ENCODE measurements around the gene CDCA3.
"Not testable (repeated sequence)": the region's sequence is repeated elsewhere in the genome, so short reads cannot be mapped to it uniquely, and the experiment has no call there.

The CDCA3 gene

DNA sequence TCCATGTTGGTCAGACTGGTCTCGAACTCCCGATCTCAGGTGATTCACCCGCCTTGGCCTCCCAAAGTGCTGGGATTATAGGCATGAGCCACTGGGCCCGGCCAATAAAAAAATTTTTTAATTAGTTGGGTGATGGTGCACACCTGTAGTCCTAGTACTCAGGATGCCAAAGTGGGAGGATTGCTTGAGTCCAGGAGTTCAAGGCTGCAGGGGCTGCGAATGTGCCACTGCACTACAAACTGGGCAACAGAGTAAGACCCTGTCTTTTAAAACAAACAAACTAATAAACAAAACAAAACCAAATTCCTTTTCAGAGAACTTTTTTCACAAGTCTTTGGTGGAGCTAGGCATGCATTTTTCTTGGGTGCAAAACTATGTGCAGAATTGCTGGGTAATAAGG, 32.2 kb upstream of the CDCA3 start:
- TF ChIP-seq, protein P1, sequence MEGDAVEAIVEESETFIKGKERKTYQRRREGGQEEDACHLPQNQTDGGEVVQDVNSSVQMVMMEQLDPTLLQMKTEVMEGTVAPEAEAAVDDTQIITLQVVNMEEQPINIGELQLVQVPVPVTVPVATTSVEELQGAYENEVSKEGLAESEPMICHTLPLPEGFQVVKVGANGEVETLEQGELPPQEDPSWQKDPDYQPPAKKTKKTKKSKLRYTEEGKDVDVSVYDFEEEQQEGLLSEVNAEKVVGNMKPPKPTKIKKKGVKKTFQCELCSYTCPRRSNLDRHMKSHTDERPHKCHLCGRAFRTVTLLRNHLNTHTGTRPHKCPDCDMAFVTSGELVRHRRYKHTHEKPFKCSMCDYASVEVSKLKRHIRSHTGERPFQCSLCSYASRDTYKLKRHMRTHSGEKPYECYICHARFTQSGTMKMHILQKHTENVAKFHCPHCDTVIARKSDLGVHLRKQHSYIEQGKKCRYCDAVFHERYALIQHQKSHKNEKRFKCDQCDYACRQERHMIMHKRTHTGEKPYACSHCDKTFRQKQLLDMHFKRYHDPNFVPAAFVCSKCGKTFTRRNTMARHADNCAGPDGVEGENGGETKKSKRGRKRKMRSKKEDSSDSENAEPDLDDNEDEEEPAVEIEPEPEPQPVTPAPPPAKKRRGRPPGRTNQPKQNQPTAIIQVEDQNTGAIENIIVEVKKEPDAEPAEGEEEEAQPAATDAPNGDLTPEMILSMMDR (IDR thresholded peaks at IDR 0.05; ENCODE audit: low read depth, low read length, missing control alignments): no peak

GRCh38 chr12:6879824-6880223, 28.7 kb upstream of the CDCA3 start:
- H3K4me3 ChIP-seq (replicated peaks; ENCODE audit: low read depth, low read length); DNase-seq (ENCODE audit: extremely low read depth, low read depth): not testable (repeated sequence)

More for the DNA sequence above, 32.2 kb upstream of the CDCA3 start:
- no peak for DNase-seq (ENCODE audit: extremely low read depth, low read depth)
- no peak overlapping the region for H3K4me3 ChIP-seq (replicated peaks; ENCODE audit: low read depth, low read length)

DNA sequence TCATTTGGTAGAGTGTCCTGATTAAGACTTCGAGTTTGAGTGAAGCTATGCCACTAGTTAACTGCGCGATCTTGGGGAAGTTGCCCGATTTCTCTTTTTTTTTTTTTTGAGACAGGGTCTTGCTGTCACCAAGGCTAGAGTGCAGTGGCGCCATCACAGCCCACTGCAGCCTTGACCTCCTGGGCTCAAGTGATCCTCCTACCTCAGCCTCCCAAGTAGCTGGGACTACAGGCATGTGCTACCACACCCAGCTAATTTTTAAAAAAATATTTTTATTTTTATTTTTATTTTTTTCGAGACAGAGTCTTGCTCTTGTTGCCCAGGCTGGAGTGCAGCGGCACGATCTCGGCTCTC, 22.9 kb upstream of the CDCA3 start:
- not testable (repeated sequence) for DNase-seq (ENCODE audit: extremely low read depth, low read depth)
- H3K4me3 ChIP-seq (replicated peaks; ENCODE audit: low read depth, low read length): peak overlapping the region; percentile 57

DNA sequence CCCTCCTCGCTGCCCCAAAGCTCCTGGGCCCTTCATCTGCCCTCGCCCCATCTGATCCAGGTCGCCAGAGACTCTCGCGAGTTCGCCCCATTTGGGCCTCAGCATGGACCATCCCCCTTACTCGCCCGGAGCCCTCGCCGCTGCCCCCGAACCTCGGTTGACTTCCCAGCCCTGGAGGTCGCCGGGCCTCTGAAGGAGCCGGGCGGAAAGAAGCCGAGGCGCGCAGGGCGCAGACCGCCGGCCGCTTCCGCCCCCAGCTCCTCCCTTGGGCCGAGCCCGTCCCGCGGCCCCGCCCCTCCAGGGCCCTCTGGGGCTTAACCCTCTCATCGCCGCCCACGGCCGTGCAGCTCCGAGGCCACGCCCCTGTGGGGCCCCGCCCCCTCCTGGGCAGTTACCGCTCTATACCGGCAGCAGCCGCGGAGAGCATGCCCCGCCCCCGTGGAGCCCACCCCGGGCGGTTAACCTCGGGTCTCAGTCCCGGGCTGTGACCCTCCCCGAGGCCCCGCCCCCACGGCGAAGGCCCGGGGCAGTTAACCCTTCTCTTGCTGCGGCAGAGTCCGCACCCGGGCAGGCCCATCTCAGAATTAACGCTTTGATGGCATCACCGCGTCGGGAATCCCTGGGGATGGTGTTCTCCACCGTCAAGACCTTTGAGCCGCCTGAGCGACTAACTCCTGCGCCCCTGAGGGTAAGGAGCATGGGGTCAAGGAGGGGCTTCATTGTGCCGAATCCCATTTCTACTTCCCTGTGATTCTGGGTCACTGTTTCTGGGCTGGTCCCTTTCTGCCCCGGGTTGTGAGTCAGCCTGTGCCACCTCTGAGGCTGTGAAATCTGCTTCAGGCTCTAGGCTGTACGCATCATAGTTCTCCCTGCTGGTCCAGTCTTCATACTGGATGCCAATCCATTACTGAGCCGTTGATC, 22.3 kb upstream of the CDCA3 start, which contains the start of gene SPSB2:
SPSB2 (minus strand) TSS at position 210 of the 921 bp plus-strand sequence. CDS start 402 bp downstream, outside the sequence.
- H3K4me3 ChIP-seq (replicated peaks; ENCODE audit: low read depth, low read length): peak within 1 kb of the TSS; percentile 57
- peak; percentile 70 for DNase-seq (ENCODE audit: extremely low read depth, low read depth)
- TF ChIP-seq, protein P1 (IDR thresholded peaks at IDR 0.05; ENCODE audit: low read depth, low read length, missing control alignments): no peak

- TF ChIP-seq, protein P1 (IDR thresholded peaks at IDR 0.05; ENCODE audit: low read depth, low read length, missing control alignments): peak; percentile 97
- DNase-seq (ENCODE audit: extremely low read depth, low read depth): no peak
Measured at GRCh38 chr12:6872073-6873048, 21.3 kb upstream of the CDCA3 start.

GRCh38 chr12:6871052-6871957, 20.2 kb upstream of the CDCA3 start:
- H3K4me3 ChIP-seq (replicated peaks; ENCODE audit: low read depth, low read length): peak overlapping the region; percentile 57
- TF ChIP-seq, protein P1 (IDR thresholded peaks at IDR 0.05; ENCODE audit: low read depth, low read length, missing control alignments): no peak
- DNase-seq (ENCODE audit: extremely low read depth, low read depth): no peak

More at GRCh38 chr12:6872073-6873048, 21.3 kb upstream of the CDCA3 start:
- H3K4me3 ChIP-seq (replicated peaks; ENCODE audit: low read depth, low read length): peak overlapping the region; percentile 57

DNA sequence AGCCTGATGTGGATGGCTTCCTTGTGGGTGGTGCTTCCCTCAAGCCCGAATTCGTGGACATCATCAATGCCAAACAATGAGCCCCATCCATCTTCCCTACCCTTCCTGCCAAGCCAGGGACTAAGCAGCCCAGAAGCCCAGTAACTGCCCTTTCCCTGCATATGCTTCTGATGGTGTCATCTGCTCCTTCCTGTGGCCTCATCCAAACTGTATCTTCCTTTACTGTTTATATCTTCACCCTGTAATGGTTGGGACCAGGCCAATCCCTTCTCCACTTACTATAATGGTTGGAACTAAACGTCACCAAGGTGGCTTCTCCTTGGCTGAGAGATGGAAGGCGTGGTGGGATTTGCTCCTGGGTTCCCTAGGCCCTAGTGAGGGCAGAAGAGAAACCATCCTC, 19.2 kb upstream of the CDCA3 start:
- H3K4me3 ChIP-seq (replicated peaks; ENCODE audit: low read depth, low read length); DNase-seq (ENCODE audit: extremely low read depth, low read depth): not testable (repeated sequence)

All from HFF-Myc (cell line).